K562 (cell line): ENCODE results near the gene CAV1. TPM values are rescaled to one million over a fixed set of nuclear protein-coding genes. Genes with fewer than 3 reads are reported as not detected.

ENCODE experiments used
- ATAC-seq: fragments of 200-7000 bp; cut with Tn5 transposase; 3 replicates; pipeline ENCODE4 v1.9.1; 2020; ENCODE audit warnings: moderate library complexity
- BruUV-seq: library from RNA; stranded (reverse); fragments of 400-500 nt; replicated peaks from 2 replicates; lab custom pipeline; 2021; lab: Mats Ljungman, UMichigan
- CTCF ChIA-PET: fragments of 300-600 bp; formaldehyde crosslinking; extraction: SDS; loops from one replicate; lab custom pipeline; 2021; ENCODE audit warnings: low intra/inter-chr PET ratio; lab: Yijun Ruan, JAX
- POLR2A ChIA-PET: fragments of 300-600, 350-650 bp; sonication (Branson Sonifier 250); formaldehyde crosslinking; extraction: SDS; loops from one replicate; lab custom pipeline; 2021; ENCODE audit warnings: antibody characterized with exemption, inconsistent platforms; lab: Yijun Ruan, JAX
- DNase-seq, 4 experiments: peaks; one replicate each; pipeline versions ENCODE4 v3.0.0 to v3.0.0-alpha.2; 2011 to 2018; ENCODE audit warnings: low spot score in 3 of 4, mixed read lengths in 3 of 4; ENCODE audit errors: extremely low read depth in 1 of 4
- FAIRE-seq: peaks from 2 replicates; lab custom pipeline; 2011; peaks lifted over from hg19 to GRCh38; lab: Jason Lieb, UNC
- H2AFZ ChIP-seq: 2 replicates; pipeline ENCODE4 v1.6.0; 2011; ENCODE audit warnings: low read depth, low read length, control low read depth, inconsistent platforms
- H3K27ac ChIP-seq: fragments of 200-600 bp; 3 replicates; pipeline ENCODE4 v1.8.0; 2011; ENCODE audit warnings: low read depth, mild to moderate bottlenecking, control low read depth, inconsistent platforms, low read length, moderate library complexity, mixed read lengths; ENCODE audit errors: extremely low read depth
- H3K27me3 ChIP-seq, 2 experiments: fragments of 300-600 bp in 1 of 2; 2 replicates in 1 of 2; 3 replicates in 1 of 2; pipeline versions ENCODE4 v1.6.0 to v1.8.0; 2011; ENCODE audit warnings: inconsistent platforms in 2 of 2, low read length in 2 of 2, mild to moderate bottlenecking in 1 of 2, mixed read lengths in 1 of 2, moderate library complexity in 1 of 2; ENCODE audit not compliant: control insufficient read depth in 2 of 2, insufficient read depth in 2 of 2
- H3K36me3 ChIP-seq: fragments of 300-600 bp; 3 replicates; pipeline ENCODE4 v1.8.0; 2011; ENCODE audit warnings: mild to moderate bottlenecking, low read length, inconsistent platforms; ENCODE audit not compliant: control insufficient read depth, insufficient read depth
- H3K4me1 ChIP-seq, 2 experiments: fragments of 200-600 bp in 1 of 2; replicated peaks in 1 of 2; 2 replicates in 1 of 2; 3 replicates in 1 of 2; pipeline versions ENCODE4 v1.5.1 to v1.8.0; 2011; ENCODE audit warnings: inconsistent platforms in 2 of 2, low read length in 2 of 2, mild to moderate bottlenecking in 1 of 2, mixed read lengths in 1 of 2, moderate library complexity in 1 of 2; ENCODE audit not compliant: control insufficient read depth in 2 of 2, insufficient read depth in 2 of 2
- H3K4me2 ChIP-seq: 2 replicates; pipeline ENCODE4 v1.6.1; 2011; ENCODE audit warnings: low read length, control low read depth, inconsistent platforms, mixed read lengths; ENCODE audit not compliant: insufficient read depth
- H3K4me3 ChIP-seq: fragments of 200-600 bp; sonication (generic), shearing (Covaris generic); 2 replicates; pipeline ENCODE4 v1.5.1; 2016; ENCODE audit warnings: control low read depth, inconsistent platforms
- H3K79me2 ChIP-seq: fragments of 200-600 bp; 3 replicates; pipeline ENCODE4 v1.8.0; 2011; ENCODE audit warnings: low read length, inconsistent platforms; ENCODE audit not compliant: control insufficient read depth, insufficient read depth
- H3K9ac ChIP-seq, 2 experiments: 2 replicates each; pipeline versions ENCODE4 v1.6.0 to v1.6.1; 2011; ENCODE audit warnings: low read depth in 2 of 2, low read length in 2 of 2, control low read depth in 1 of 2, inconsistent platforms in 1 of 2, mild to moderate bottlenecking in 1 of 2, mixed read lengths in 1 of 2; ENCODE audit not compliant: insufficient read depth in 1 of 2
- H3K9me1 ChIP-seq: one replicate; pipeline ENCODE4 v1.6.0; 2011; ENCODE audit warnings: inconsistent platforms, mild to moderate bottlenecking, low read length, moderate library complexity; ENCODE audit not compliant: control insufficient read depth, insufficient read depth
- H3K9me3 ChIP-seq: replicated peaks from 2 replicates; pipeline ENCODE4 v1.5.1; 2011; ENCODE audit warnings: low read depth, low read length, inconsistent platforms; ENCODE audit not compliant: control insufficient read depth, insufficient read depth
- H4K20me1 ChIP-seq: replicated peaks from 2 replicates; pipeline ENCODE4 v1.6.1; 2011; ENCODE audit warnings: low read length, inconsistent platforms, mixed read lengths; ENCODE audit not compliant: control insufficient read depth, insufficient read depth
- ETV1 ChIP-seq: fragments of 450-650 bp; conservative IDR thresholded peaks from 2 replicates; pipeline ENCODE4 v1.6.1; 2016; ENCODE audit warnings: missing genetic modification characterization, control low read depth, low read depth, missing compliant biosample characterization
- EZH2 ChIP-seq: IDR thresholded peaks from 2 replicates; pipeline ENCODE4 v1.6.1; 2012; ENCODE audit warnings: low read depth, mild to moderate bottlenecking, inconsistent platforms, low read length, borderline replicate concordance
- HNRNPH1 ChIP-seq: fragments of 200-400 bp; formaldehyde crosslinking; optimal IDR thresholded peaks from 2 replicates; pipeline ENCODE3; 2017; ENCODE audit warnings: low read depth, mild to moderate bottlenecking, low read length, moderate library complexity
- KDM1A ChIP-seq, 2 experiments: fragments of 450-650 bp; IDR thresholded peaks; 2 replicates each; pipeline ENCODE4 v1.6.1; 2016; ENCODE audit warnings: mild to moderate bottlenecking in 2 of 2
- PTBP1 ChIP-seq: fragments of 200-400 bp; formaldehyde crosslinking; IDR thresholded peaks from 2 replicates; pipeline ENCODE4 v1.6.1; 2017; ENCODE audit warnings: low read depth, low read length
- RCOR1 ChIP-seq, 2 experiments: IDR thresholded peaks; 2 replicates each; pipeline ENCODE4 v1.6.1; 2012; ENCODE audit warnings: low read depth in 2 of 2, low read length in 2 of 2, borderline replicate concordance in 1 of 2, improper control_type of control experiment in 1 of 2
- ZBTB17 ChIP-seq: fragments of 450-650 bp; formaldehyde crosslinking; IDR thresholded peaks from 2 replicates; pipeline ENCODE4 v1.4.0; 2020; ENCODE audit warnings: mild to moderate bottlenecking
- ZNF24 ChIP-seq: fragments of 450-650 bp; IDR thresholded peaks from 2 replicates; pipeline ENCODE4 v1.6.1; 2016
- WGBS: fragments of 100-300 bp; shearing (Covaris generic); methylation state at CpG from one replicate; pipeline ENCODE4 v1.1.6; 2016; ENCODE audit warnings: low coverage, mixed read lengths; ENCODE audit not compliant: insufficient coverage; ENCODE audit errors: missing lambda C conversion rate; 5-methylcytosine and 5-hydroxymethylcytosine counted together
- in situ Hi-C: fragments of 300-500 bp; cut with MboI; formaldehyde crosslinking; loops from 4 replicates; pipeline ENCODE4 v1.15.0; 2018; ENCODE audit warnings: inconsistent platforms, mixed read lengths
- intact Hi-C: fragments of 100-400 bp; cut with micrococcal nuclease; formaldehyde crosslinking; loops from 2 replicates; pipeline ENCODE4 v1.14.2; 2022
- polyA plus RNA-seq, 8 experiments: library from polyadenylated mRNA; depleted of rRNA in 4 of 8; stranded (reverse) in 5 of 8; unstranded in 3 of 8; fragments of >200 nt; fragmentation: Nextera tagmentation in 2 of 8; fragmentation: Illumina TruSeq in 1 of 8; extraction: Ambion mirVana in 2 of 8; extraction: Trizol in 1 of 8; gene quantifications; 2 replicates each; pipeline versions ENCODE4 v1.2.1 to v1.2.3, GENCODE V29; 2011 to 2014; ENCODE audit warnings: inconsistent platforms in 1 of 8, missing spikeins in 1 of 8
- total RNA-seq, 7 experiments: library from RNA; depleted of rRNA in 6 of 7; stranded (reverse); fragments of >200 nt in 6 of 7; fragmentation: Illumina TruSeq in 2 of 7; extraction: Trizol in 2 of 7; gene quantifications; 2 replicates each; pipeline versions ENCODE4 v1.2.1 to v1.2.3, GENCODE V29; 2011 to 2021; ENCODE audit warnings: low replicate concordance in 1 of 7
- TF ChIP-seq, protein P1 (sequence below): sonication (generic); formaldehyde crosslinking; IDR thresholded peaks from 2 replicates; pipeline ENCODE4 v1.8.0; 2022; ENCODE audit warnings: mild to moderate bottlenecking, missing genetic modification reagents
- TF ChIP-seq, protein P2 (sequence below), 2 experiments: IDR thresholded peaks; 2 replicates each; pipeline ENCODE4 v1.6.1; 2012; ENCODE audit warnings: improper control_type of control experiment in 2 of 2, low read depth in 2 of 2, low read length in 2 of 2, borderline replicate concordance in 1 of 2
- TF ChIP-seq, protein P3 (sequence below), 2 experiments: fragments of 450-650 bp in 1 of 2; IDR thresholded peaks; 2 replicates each; pipeline ENCODE4 v1.6.1; 2011 to 2017; ENCODE audit warnings: low read depth in 2 of 2, antibody characterized with exemption in 1 of 2, borderline replicate concordance in 1 of 2, low read length in 1 of 2, mild to moderate bottlenecking in 1 of 2, mixed read lengths in 1 of 2; ENCODE audit not compliant: control insufficient read depth in 1 of 2
- TF ChIP-seq, protein P4 (sequence below), 2 experiments: fragments of 200-800 bp in 1 of 2; sonication (Bioruptor generic) in 1 of 2; sonication (generic) in 1 of 2; formaldehyde crosslinking in 1 of 2; IDR thresholded peaks in 1 of 2; conservative IDR thresholded peaks in 1 of 2; 2 replicates each; pipeline versions ENCODE4 v1.5.0 to v1.6.1; 2016 to 2020; ENCODE audit warnings: missing compliant biosample characterization in 1 of 2, missing genetic modification characterization in 1 of 2, missing genetic modification reagents in 1 of 2

The CAV1 gene
- total and polyA plus RNA-seq, 9 of the 15 experiments (the other 6 are each of a cell fraction or from before 2014, with no cell fraction given) = 0.08 to 1.5 (median 0.63) TPM

DNA sequence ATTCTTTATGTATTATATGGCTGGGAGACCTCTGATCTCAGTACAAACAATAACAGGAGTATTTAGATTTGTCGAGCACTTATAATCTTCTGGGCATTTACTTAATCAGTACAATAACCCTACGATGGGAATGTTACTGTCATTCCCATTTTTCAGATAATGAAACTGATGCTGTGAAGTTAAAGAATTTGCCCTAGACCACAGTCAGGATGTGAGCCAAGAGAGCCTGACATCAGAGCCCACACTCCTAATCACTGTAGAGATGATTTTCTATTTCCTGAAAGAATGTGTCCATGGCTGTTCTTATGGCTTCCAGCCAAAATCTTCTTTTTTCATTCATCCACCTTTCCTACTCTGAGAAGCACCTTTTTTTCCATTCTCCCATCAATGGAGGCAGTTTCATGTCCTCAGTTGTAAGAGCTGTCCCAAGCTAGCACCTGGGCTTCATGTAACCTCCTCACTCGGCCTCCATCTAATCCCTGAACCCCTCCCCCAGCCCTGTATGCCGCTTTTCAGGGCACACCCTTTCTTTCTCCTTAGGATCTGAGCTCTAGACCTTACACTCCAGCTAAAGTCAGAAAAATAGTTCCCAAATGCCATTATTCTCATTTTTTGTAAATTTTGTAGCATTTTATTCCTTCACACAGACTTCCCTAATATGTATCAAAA is 12.2 kb upstream of the CAV1 start:
- no TSS peak for BruUV-seq
- Histone ChIP-seq H3K27me3 (no peaks in the 10 kb centered on the region), H2AFZ (peak overlapping the region; percentile 97), H3K9ac (peak overlapping the region in 1 of 2 experiments; percentile 42; a peak in 1 of 4 replicates), H3K9me3 (no peaks in the 10 kb centered on the region), H3K79me2 (no peaks in the 10 kb centered on the region), H3K36me3 (no peaks in the 10 kb centered on the region), H3K4me2 (peak overlapping the region; percentile 80), H3K9me1 (no peaks in the 10 kb centered on the region), H4K20me1 (no peaks in the 10 kb centered on the region), H3K4me1 (peaks cover 0 to 19% of the 10 kb centered on the region in 2 experiments; a peak in 3 of 5 replicates), H3K27ac (no peak overlapping the region), H3K4me3 (no peak overlapping the region)
- no peak for DNase-seq
- 45% methylated on average over 4 of the region's 4 CpGs for WGBS
- ChIA-PET CTCF (no interaction called here), POLR2A (interaction anchor here (1.0 to 2.5 kb wide), 3 partner anchors 7 to 14 kb away, joined by 4 to 10 read pairs (median 5); no protein-coding TSS in a partner anchor)
- intact Hi-C loops = no loop called here
- ATAC-seq = peak; percentile 46
- FAIRE-seq = no peak
- in situ Hi-C loops = no loop called here
- TF ChIP-seq ETV1 (tag) = peak; percentile 31; the same call in 1 of the 2 replicates
- TF ChIP-seq RCOR1 (IDR thresholded peaks at IDR 0.05; ENCODE audit: borderline replicate concordance in 1 of 2, low read depth in 2 of 2, low read length in 2 of 2) = no peak
- TF ChIP-seq ZBTB17 (CRISPR knock-in tag) = no peak
- TF ChIP-seq HNRNPH1 = no peak
- TF ChIP-seq, protein P1, sequence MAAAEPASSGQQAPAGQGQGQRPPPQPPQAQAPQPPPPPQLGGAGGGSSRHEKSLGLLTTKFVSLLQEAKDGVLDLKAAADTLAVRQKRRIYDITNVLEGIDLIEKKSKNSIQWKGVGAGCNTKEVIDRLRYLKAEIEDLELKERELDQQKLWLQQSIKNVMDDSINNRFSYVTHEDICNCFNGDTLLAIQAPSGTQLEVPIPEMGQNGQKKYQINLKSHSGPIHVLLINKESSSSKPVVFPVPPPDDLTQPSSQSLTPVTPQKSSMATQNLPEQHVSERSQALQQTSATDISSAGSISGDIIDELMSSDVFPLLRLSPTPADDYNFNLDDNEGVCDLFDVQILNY (CRISPR knock-in tag) = no peak
- no peak for TF ChIP-seq PTBP1
- peak; percentile 10 to 37; a peak in 1 of 4 replicates for TF ChIP-seq KDM1A (IDR thresholded peaks at IDR 0.05)
- TF ChIP-seq, protein P2, sequence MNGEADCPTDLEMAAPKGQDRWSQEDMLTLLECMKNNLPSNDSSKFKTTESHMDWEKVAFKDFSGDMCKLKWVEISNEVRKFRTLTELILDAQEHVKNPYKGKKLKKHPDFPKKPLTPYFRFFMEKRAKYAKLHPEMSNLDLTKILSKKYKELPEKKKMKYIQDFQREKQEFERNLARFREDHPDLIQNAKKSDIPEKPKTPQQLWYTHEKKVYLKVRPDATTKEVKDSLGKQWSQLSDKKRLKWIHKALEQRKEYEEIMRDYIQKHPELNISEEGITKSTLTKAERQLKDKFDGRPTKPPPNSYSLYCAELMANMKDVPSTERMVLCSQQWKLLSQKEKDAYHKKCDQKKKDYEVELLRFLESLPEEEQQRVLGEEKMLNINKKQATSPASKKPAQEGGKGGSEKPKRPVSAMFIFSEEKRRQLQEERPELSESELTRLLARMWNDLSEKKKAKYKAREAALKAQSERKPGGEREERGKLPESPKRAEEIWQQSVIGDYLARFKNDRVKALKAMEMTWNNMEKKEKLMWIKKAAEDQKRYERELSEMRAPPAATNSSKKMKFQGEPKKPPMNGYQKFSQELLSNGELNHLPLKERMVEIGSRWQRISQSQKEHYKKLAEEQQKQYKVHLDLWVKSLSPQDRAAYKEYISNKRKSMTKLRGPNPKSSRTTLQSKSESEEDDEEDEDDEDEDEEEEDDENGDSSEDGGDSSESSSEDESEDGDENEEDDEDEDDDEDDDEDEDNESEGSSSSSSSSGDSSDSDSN (IDR thresholded peaks at IDR 0.05; ENCODE audit: borderline replicate concordance in 1 of 2, low read depth in 2 of 2, low read length in 2 of 2) = no peak
- TF ChIP-seq ZNF24 = no peak
- TF ChIP-seq, protein P3, sequence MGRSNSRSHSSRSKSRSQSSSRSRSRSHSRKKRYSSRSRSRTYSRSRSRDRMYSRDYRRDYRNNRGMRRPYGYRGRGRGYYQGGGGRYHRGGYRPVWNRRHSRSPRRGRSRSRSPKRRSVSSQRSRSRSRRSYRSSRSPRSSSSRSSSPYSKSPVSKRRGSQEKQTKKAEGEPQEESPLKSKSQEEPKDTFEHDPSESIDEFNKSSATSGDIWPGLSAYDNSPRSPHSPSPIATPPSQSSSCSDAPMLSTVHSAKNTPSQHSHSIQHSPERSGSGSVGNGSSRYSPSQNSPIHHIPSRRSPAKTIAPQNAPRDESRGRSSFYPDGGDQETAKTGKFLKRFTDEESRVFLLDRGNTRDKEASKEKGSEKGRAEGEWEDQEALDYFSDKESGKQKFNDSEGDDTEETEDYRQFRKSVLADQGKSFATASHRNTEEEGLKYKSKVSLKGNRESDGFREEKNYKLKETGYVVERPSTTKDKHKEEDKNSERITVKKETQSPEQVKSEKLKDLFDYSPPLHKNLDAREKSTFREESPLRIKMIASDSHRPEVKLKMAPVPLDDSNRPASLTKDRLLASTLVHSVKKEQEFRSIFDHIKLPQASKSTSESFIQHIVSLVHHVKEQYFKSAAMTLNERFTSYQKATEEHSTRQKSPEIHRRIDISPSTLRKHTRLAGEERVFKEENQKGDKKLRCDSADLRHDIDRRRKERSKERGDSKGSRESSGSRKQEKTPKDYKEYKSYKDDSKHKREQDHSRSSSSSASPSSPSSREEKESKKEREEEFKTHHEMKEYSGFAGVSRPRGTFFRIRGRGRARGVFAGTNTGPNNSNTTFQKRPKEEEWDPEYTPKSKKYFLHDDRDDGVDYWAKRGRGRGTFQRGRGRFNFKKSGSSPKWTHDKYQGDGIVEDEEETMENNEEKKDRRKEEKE (IDR thresholded peaks at IDR 0.05; ENCODE audit: borderline replicate concordance in 1 of 2, control insufficient read depth in 1 of 2, low read depth in 2 of 2, low read length in 1 of 2) = no peak
- no peak for TF ChIP-seq EZH2
- TF ChIP-seq, protein P4, sequence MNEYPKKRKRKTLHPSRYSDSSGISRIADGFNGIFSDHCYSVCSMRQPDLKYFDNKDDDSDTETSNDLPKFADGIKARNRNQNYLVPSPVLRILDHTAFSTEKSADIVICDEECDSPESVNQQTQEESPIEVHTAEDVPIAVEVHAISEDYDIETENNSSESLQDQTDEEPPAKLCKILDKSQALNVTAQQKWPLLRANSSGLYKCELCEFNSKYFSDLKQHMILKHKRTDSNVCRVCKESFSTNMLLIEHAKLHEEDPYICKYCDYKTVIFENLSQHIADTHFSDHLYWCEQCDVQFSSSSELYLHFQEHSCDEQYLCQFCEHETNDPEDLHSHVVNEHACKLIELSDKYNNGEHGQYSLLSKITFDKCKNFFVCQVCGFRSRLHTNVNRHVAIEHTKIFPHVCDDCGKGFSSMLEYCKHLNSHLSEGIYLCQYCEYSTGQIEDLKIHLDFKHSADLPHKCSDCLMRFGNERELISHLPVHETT (CRISPR knock-in tag; conservative IDR thresholded peaks at IDR 0.05 in 1 of 2, IDR thresholded peaks at IDR 0.05 in 1 of 2) = no peak
